HG03097 (cell line): ENCODE data around the gene TSSC4.

ENCODE experiments used
- ATAC-seq: cut with Tn5 transposase; IDR thresholded peaks from one replicate; pipeline ENCODE4 v1.9.1; 2021; ENCODE audit not compliant: unreplicated experiment, low FRiP score

TSSC4 gene

DNA sequence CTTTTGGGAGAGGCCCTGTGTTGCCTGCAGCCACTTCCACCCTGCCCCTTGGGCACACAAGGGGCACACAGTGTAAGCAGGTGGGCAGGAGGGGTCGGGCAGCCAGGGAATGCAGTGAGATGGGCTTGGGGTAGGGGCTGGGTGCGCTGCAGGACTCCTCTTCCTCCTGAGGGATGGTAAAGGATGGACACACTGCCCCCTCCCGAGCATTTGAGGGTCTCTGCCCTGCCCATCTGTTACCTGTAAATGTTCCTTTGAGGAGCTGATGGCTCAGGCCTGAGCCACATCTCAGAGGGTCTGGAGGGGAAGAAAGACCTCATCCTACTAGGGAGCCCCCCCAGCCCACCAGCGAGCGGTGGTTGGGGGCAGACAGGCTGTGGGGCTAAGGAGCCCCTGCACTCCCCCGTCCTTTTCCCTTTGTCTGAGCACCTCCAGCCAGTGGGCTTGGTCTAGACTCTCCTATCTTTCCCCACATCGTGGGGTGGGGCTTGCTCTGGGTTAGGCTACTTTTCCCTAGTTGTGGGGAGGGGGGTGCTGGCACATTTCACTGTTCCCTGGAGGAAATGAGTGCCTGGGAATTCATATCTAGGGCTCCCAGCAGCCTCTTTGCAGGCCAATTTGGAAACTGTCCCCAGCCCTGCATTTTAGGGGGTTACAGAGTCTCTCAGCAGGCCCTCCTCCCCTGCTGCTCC lies 1.7 kb upstream of the TSSC4 start:
- ATAC-seq, result no peak

GRCh38 chr11:2399488-2400068 lies 972 bp upstream of the TSSC4 start:
- ATAC-seq, result peak; percentile 0

- peak; percentile 18 for ATAC-seq
These were observed 349 bp downstream of the TSSC4 start for GRCh38 chr11:2400762-2401435.

DNA sequence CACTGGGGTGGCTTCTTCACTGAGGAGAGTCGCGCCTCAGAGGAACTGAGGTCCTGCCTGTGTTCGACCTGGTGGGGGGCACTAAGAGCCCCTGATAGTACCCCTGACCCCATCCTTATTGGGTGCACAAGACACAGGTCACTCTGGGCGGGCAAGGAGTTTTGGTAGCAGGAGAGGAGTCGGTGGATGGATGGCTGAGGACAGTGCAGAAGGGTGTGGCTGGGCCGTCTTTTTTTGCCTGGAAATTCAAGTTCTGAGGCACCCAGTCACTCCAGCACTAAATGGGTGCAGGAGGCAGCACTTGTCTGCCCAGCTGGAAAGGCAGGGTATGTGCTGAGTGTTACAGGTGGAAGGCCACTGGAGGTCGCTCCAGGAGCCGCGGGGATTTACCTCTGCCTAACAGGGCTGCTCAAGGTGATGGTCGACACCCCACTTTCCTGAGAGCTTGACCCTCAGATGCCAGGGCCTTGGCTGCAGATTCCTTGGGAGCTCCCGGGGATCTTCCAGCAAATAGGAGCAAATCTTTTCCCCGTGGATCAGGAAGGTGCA lies 960 bp downstream of the TSSC4 start:
- ATAC-seq, result no peak

- no peak for ATAC-seq
These were observed 1.6 kb downstream of the TSSC4 start for GRCh38 chr11:2402106-2402505.

GRCh38 chr11:2402890-2403645 lies 2.5 kb downstream of the TSSC4 start:
- ATAC-seq, result no peak

- ATAC-seq, result no peak
These were observed 4.2 kb downstream of the TSSC4 start for GRCh38 chr11:2404735-2405196.

GRCh38 chr11:2406451-2406850 lies 5.9 kb downstream of the TSSC4 start:
- ATAC-seq, result no peak

DNA sequence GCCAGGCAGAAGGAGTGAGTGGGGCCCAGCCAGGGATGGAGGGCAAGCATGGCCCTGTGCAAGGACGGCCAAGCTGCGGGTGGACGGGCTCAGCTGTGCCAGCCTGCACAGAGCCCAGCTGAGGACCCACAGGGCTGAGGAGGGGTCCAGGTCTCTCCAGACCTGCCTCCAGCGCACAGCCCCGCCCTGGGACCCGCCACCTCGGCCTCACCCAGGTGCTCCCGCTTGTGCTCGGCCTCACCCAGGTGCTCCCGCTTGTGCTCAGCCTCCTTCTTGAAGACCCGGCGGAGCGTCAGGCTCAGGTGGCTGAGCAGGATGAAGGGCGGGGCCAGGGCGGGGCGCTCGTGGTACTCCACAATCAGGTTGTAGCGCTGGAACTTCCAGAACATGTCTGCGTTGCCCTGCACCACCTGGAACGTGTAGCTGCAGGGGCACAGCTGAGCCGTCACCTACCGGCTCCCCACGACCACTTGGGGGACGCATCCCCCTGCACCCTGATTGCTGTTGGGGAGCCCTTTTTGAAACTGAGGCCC lies 6.4 kb downstream of the TSSC4 start:
- ATAC-seq, result no peak

GRCh38 chr11:2408671-2409070 lies 8.1 kb downstream of the TSSC4 start:
- no peak for ATAC-seq

DNA sequence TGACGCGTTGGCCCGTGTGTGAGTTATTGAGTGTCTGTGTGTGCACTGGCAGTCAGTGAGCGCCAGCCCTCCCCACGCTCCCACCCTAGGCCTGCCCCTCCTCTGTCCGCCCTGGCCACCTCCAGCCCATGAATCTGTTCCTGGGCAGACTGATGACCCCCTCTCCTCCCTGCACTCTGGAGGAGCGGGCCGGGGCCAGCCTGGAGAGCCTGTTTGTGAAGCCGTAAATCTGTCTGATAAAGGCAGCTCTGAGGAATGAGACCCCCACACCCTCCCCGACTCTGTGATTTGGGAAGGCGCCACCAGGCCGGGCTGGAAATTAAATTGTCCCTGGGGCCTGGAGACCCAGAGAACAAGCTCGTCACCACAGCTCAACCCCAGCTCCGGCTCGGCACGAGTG lies 8.6 kb downstream of the TSSC4 start:
- ATAC-seq, result no peak

- no peak for ATAC-seq
These were observed 9.3 kb downstream of the TSSC4 start for GRCh38 chr11:2409611-2410468.

DNA sequence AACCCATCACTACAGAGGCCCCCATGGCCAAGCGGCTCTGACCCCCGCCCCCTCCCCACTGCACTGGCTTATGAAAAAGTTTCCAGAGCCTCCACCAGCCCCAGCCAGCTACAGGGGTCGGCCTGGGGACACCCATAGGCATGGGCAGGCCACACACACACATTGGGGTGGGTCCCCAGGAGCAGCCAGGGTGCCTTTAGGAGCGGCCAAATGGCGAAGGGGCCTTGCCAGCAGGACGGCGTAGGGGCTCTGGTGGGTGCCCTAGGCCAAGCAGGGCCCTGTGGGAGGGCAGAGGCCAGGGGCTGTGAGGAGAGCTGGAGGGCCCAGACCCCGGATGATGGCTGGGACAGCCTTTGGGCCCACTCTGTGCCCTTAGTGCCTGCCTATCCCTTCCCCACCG lies 10.1 kb downstream of the TSSC4 start:
- no peak for ATAC-seq

DNA sequence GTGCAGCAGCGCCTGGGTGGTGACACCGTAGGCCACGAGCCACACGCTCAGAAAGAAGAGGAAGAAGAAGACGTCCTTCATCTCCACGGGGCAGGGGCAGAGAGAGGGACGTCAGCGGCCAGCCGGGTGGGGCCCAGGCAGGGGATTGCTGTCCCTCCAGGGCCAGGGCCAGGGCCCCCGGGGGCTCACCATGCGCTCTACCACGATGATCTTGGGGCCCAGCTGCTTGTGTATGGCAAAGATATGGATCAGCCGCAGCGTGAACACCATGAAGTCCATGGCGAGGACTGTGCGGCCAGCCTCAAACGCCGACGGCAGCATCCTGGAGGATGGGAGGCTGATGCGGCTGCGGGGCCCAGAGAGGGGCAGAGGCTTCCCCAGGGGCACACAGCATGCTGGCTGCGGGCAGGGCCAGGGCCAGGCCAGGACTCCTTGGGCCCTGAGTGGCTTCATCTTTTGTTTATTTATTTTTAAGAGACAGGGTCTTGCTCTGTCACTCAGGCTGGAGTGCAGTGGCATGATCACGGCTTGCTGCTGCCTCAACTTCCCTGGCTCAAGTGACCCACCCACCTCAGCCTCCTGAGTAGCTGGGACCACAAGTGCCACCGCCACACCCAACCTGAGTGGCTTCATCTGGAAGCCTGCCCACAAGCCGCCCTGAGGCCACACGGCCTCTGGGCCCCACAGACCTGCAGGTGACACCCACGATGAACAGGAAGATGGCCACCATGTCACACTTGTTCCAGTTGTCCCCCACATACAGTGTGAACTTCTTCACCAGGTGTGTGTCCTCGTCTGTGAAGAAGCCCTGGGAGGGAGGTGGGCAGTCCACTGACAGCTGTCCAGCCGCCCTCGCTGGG lies 11.1 kb downstream of the TSSC4 start:
- ATAC-seq, result no peak

GRCh38 chr11:2412323-2412722 lies 11.8 kb downstream of the TSSC4 start:
- no peak for ATAC-seq

GRCh38 chr11:2413742-2414579 lies 13.4 kb downstream of the TSSC4 start:
- ATAC-seq, result no peak

DNA sequence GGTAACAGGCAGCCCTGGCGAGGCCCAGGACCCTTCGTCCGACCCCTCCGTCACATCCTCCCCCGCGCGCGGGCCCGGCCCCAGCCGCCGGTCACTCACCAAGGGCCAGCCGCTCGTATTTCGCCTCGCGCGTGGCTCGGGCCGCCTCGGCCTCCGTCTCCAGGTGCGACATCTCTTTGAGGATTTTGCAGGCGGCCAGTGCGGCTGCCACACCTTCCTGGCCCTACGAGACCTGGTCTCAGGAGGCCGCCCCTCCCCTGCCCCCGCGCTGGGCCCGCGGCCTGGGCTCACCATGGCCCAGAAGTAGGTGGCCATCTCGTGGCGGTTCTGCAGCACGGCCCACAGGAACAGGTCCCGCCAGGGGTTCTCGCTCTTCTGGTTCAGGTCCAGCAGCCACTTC lies 14.1 kb downstream of the TSSC4 start:
- no peak for ATAC-seq

DNA sequence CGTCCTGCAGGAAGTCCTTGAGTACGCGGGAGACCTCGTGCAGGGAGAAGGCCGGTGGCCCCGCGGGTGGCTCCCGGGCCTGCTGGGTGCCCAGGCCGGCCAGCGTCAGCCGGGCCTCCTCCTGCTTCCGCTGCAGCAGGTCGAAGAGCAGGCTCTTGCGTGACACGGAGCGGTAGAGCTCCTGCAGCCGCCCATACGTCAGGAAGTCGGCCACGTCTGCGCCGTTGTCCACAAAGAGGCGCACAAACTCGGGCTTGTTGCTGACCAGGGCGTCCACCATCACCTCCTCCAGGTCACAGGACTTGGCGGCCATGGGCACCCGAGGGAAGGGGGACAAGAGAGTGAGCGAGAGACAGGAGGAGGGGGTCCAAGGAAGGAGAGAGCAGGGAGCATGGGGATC lies 14.6 kb downstream of the TSSC4 start:
- no peak for ATAC-seq
